Activated CD8-positive, alpha-beta memory T cell treated with anti-CD3 and anti-CD28 coated beads, Interleukin-2, amount 10 ng/mL, durations not matched to agents 7 days and 5 days (primary cell): ENCODE results near the gene POC1A. TPM values are rescaled to one million over a fixed set of nuclear protein-coding genes. Genes with fewer than 3 reads are reported as not detected.

Experiments used
- ATAC-seq: fragments of 150-1000 bp; cut with Tn5 transposase; one replicate; pipeline ENCODE4 v1.10.0; 2021; ENCODE audit warnings: moderate library complexity
- CTCF ChIA-PET: fragments of 350-600 bp; sonication (Branson Sonifier 250); formaldehyde crosslinking; loops from one replicate; lab custom pipeline; 2021; ENCODE audit warnings: antibody characterized with exemption; lab: Charles Lee
- DNase-seq: peaks from one replicate; pipeline ENCODE4 v3.0.0-alpha.2; 2020
- H3K27ac Mint-ChIP-seq: one replicate; pipeline ENCODE4 v1.8.0; 2021; ENCODE audit warnings: mild to moderate bottlenecking, mixed read lengths
- H3K27me3 Mint-ChIP-seq: one replicate; pipeline ENCODE4 v1.8.0; 2021; ENCODE audit warnings: mixed read lengths
- H3K36me3 Mint-ChIP-seq: one replicate; pipeline ENCODE4 v1.8.0; 2021; ENCODE audit warnings: mild to moderate bottlenecking, mixed read lengths
- H3K4me1 Mint-ChIP-seq: one replicate; pipeline ENCODE4 v1.8.0; 2021; ENCODE audit warnings: mixed read lengths
- H3K4me3 Mint-ChIP-seq: one replicate; pipeline ENCODE4 v1.8.0; 2021; ENCODE audit warnings: mild to moderate bottlenecking, moderate library complexity, mixed read lengths
- H3K9me3 Mint-ChIP-seq: one replicate; pipeline ENCODE4 v1.8.0; 2022; ENCODE audit warnings: low read depth, mixed read lengths
- total RNA-seq, 2 experiments: library from RNA; stranded (reverse); gene quantifications; one replicate each; pipeline ENCODE4 v1.2.3, GENCODE V29; 2021

The POC1A gene
- total RNA-seq, 2 experiments from 2014 or later, result 29.3 to 29.5 TPM

DNA sequence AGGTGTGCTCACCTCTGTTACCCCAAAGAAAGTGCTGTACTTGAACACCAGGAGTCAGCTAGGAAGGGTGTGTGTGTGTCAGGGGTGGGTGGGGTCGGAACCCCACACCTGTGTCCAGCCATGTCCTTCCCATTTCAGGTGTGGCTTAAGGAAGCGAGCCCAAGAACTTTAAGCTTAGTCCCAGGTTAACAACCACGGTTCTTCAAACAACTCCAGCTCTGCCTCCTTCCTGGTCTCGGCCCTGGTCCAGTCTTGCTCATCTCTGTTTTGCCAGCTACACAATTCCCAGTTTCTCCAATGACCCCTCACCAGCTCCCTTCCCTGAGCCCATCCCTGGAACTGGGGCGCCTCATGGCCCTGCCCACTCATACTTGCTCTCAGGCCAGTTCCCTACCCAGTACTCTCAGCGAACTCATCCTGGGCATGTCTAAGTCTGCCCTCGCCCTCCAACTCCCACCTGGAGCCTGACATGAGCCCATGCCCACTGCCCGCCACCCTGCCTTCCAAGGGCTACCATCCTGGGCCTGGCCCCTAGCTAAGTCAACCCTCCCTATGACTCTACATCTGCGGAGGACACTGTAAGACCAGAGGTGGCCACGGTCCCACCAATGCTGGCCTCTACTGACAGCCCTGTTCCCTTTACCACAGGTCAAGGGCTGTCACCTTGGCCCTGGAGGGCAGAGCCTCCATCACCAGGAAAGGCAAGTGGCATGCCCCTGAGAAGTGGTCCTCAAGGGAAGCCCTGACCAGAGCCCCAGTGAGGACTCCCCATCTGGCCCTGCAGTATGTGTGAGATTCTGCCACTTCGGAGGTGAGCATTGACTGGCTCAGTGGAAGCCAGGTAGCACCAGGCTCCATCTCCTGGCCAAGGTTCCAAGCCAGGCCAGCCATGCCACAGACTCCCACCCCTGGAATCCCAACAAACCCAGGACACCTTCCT, 9.2 kb downstream of the POC1A start:
- DNase-seq (no peak), ATAC-seq (no peak)
- Mint-ChIP-seq H3K27me3 (no peaks in the 10 kb centered on the region), H3K27ac (no peak overlapping the region), H3K4me3 (no peak overlapping the region), H3K9me3 (no peaks in the 10 kb centered on the region), H3K4me1 (peaks cover 11% of the 10 kb centered on the region), H3K36me3 (peaks cover 23% of the 10 kb centered on the region)
- CTCF ChIA-PET, result interaction anchor here (0.9 to 9.1 kb wide), 11 partner anchors 9 to 201 kb away, joined by 3 to 107 read pairs (median 4); partner anchors contain the start of genes DUSP7, POC1A and RPL29

GRCh38 chr3:52144034-52144795, 10.0 kb downstream of the POC1A start:
- Mint-ChIP-seq H3K27ac (peak overlapping the region; percentile 59), H3K4me1 (peaks cover 11% of the 10 kb centered on the region), H3K27me3 (no peaks in the 10 kb centered on the region), H3K4me3 (no peak overlapping the region), H3K36me3 (peaks cover 19% of the 10 kb centered on the region), H3K9me3 (no peaks in the 10 kb centered on the region)
- peak; percentile 94 for ATAC-seq
- DNase-seq, result peak; percentile 91
- CTCF ChIA-PET, result interaction anchor here (0.9 to 9.1 kb wide), 12 partner anchors 9 to 200 kb away, joined by 3 to 107 read pairs (median 4); partner anchors contain the start of genes DUSP7, POC1A and RPL29

DNA sequence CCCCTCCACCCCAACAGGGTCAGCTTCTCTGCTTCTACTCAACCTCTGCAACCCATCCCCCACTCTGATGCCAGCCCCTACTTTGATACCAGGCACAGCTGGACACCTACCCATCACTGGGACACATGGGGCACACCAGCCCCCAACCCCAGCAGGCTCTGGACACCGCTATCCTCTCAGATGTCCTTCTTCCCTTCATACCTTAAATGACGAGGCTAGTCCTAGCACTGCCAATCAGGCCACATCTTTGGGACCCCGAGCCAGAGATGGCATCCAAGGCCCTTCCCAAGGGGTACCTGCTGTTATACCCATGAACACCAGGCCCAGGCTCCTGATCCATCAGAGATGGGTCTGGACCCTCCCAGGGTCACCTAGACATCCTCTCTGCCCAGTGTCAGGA, 10.6 kb downstream of the POC1A start:
- no peak for DNase-seq
- Mint-ChIP-seq H3K27ac (no peak overlapping the region), H3K9me3 (no peaks in the 10 kb centered on the region), H3K4me1 (peaks cover 11% of the 10 kb centered on the region), H3K36me3 (peaks cover 17% of the 10 kb centered on the region), H3K4me3 (no peak overlapping the region), H3K27me3 (no peaks in the 10 kb centered on the region)
- ATAC-seq, result no peak
- CTCF ChIA-PET, result interaction anchor here (0.8 to 9.1 kb wide), 5 partner anchors 20 to 201 kb away, joined by 3 to 107 read pairs (median 12); partner anchors contain the start of gene PARP3

GRCh38 chr3:52143156-52143555, 11.1 kb downstream of the POC1A start:
- peaks cover 17% of the 10 kb centered on the region for H3K36me3 Mint-ChIP-seq
- no peaks in the 10 kb centered on the region for H3K9me3 Mint-ChIP-seq
- H3K27ac Mint-ChIP-seq, result no peak overlapping the region
- no peaks in the 10 kb centered on the region for H3K27me3 Mint-ChIP-seq
- peaks cover 11% of the 10 kb centered on the region for H3K4me1 Mint-ChIP-seq
- ATAC-seq, result no peak
- no peak for DNase-seq
- no peak overlapping the region for H3K4me3 Mint-ChIP-seq
- CTCF ChIA-PET, result interaction anchor here (0.8 to 9.1 kb wide), 5 partner anchors 20 to 201 kb away, joined by 3 to 107 read pairs (median 12); partner anchors contain the start of gene PARP3

GRCh38 chr3:52141751-52142150, 12.5 kb downstream of the POC1A start:
- peaks cover 11% of the 10 kb centered on the region for H3K4me1 Mint-ChIP-seq
- H3K27me3 Mint-ChIP-seq, result no peaks in the 10 kb centered on the region
- no peak for ATAC-seq
- DNase-seq, result no peak
- CTCF ChIA-PET, result interaction anchor here (1.0 to 9.1 kb wide), 3 partner anchors 85 to 138 kb away, joined by 3 to 107 read pairs (median 5); partner anchors contain the start of gene DUSP7
- peaks cover 16% of the 10 kb centered on the region for H3K36me3 Mint-ChIP-seq
- no peaks in the 10 kb centered on the region for H3K9me3 Mint-ChIP-seq
- H3K27ac Mint-ChIP-seq, result no peak overlapping the region
- no peak overlapping the region for H3K4me3 Mint-ChIP-seq

DNA sequence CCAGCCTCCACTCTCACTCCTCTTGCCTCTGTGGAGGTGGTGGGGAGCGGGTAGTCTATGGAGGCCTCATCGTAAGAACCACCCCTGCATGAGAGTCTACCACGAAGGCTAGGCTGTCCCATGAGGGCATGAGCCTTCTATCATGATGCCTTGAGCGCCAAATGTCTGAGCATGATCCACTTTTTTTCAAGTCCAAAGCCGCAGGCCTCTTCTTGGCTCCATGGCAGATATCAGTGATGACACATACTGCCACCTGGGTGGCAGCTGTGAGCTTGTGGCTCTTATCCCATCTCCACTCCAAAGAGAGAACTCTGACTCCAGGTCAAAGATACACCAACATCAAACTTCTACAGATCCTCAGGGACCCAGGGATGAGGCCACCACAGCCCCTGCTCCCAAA, 13.5 kb downstream of the POC1A start:
- DNase-seq (no peak), ATAC-seq (no peak)
- H3K9me3 Mint-ChIP-seq, result no peaks in the 10 kb centered on the region
- H3K4me3 Mint-ChIP-seq, result no peak overlapping the region
- H3K27ac Mint-ChIP-seq, result no peak overlapping the region
- peaks cover 11% of the 10 kb centered on the region for H3K36me3 Mint-ChIP-seq
- H3K4me1 Mint-ChIP-seq, result peaks cover 11% of the 10 kb centered on the region
- H3K27me3 Mint-ChIP-seq, result no peaks in the 10 kb centered on the region
- CTCF ChIA-PET, result interaction anchor here (0.7 to 9.1 kb wide), 4 partner anchors 14 to 199 kb away, joined by 3 to 107 read pairs (median 4); partner anchors contain the start of gene RRP9

- DNase-seq, result no peak
- peaks cover 11% of the 10 kb centered on the region for H3K36me3 Mint-ChIP-seq
- H3K27me3 Mint-ChIP-seq, result no peaks in the 10 kb centered on the region
- CTCF ChIA-PET, result interaction anchor here (0.7 to 9.1 kb wide), 3 partner anchors 15 to 198 kb away, joined by 3 to 107 read pairs (median 3); partner anchors contain the start of gene RRP9
- peaks cover 11% of the 10 kb centered on the region for H3K4me1 Mint-ChIP-seq
- no peak for ATAC-seq
- H3K27ac Mint-ChIP-seq, result no peak overlapping the region
- no peaks in the 10 kb centered on the region for H3K9me3 Mint-ChIP-seq
- H3K4me3 Mint-ChIP-seq, result no peak overlapping the region
Measured at GRCh38 chr3:52140000-52140399, 14.2 kb downstream of the POC1A start.

DNA sequence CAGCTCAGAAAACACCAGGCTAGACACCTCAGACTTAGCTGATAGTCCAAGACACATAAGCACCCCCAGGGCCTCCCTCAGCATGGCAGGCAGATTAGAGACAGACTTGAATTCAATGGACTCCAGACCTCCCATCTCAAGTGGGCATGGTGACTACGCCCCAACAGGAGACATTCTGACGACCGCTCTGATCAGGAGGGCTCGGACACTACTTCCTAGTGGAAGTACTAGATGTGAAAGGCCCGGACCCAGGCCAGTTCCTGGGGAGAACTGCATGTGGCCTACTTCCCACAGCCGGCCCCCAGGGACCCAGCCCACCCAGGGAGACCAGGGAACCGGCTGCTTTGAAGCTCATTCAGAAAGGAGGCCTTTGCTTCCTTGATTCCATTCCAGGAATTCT, 16.9 kb downstream of the POC1A start:
- no peak overlapping the region for H3K27ac Mint-ChIP-seq
- H3K36me3 Mint-ChIP-seq, result no peaks in the 10 kb centered on the region
- no peaks in the 10 kb centered on the region for H3K27me3 Mint-ChIP-seq
- CTCF ChIA-PET, result interaction anchor here (0.6 to 1.2 kb wide), 2 partner anchors 10 to 994 kb away, joined by 3 read pairs; no protein-coding TSS in a partner anchor
- H3K9me3 Mint-ChIP-seq, result no peaks in the 10 kb centered on the region
- DNase-seq (no peak), ATAC-seq (no peak)
- no peak overlapping the region for H3K4me3 Mint-ChIP-seq
- H3K4me1 Mint-ChIP-seq, result peaks cover 9% of the 10 kb centered on the region

- DNase-seq (no peak), ATAC-seq (no peak)
- Mint-ChIP-seq H3K36me3 (no peaks in the 10 kb centered on the region), H3K9me3 (no peaks in the 10 kb centered on the region), H3K4me1 (peaks cover 14% of the 10 kb centered on the region), H3K4me3 (no peak overlapping the region), H3K27ac (no peak overlapping the region), H3K27me3 (no peaks in the 10 kb centered on the region)
- CTCF ChIA-PET, result interaction anchor here (0.6 to 2.2 kb wide), 2 partner anchors 8 to 995 kb away, joined by 3 to 8 read pairs; no protein-coding TSS in a partner anchor
Measured at GRCh38 chr3:52136513-52136912, 17.7 kb downstream of the POC1A start.

GRCh38 chr3:52135332-52135731, 18.9 kb downstream of the POC1A start:
- Mint-ChIP-seq H3K27ac (no peak overlapping the region), H3K4me3 (no peak overlapping the region), H3K27me3 (no peaks in the 10 kb centered on the region), H3K4me1 (peaks cover 18% of the 10 kb centered on the region), H3K36me3 (no peaks in the 10 kb centered on the region), H3K9me3 (no peaks in the 10 kb centered on the region)
- CTCF ChIA-PET, result interaction anchor here (0.9 to 2.3 kb wide), 5 partner anchors 9 to 134 kb away, joined by 4 to 11 read pairs (median 6); no protein-coding TSS in a partner anchor
- no peak for ATAC-seq
- DNase-seq, result no peak

GRCh38 chr3:52134761-52135160, 19.5 kb downstream of the POC1A start:
- Mint-ChIP-seq H3K4me3 (no peak overlapping the region), H3K27ac (no peak overlapping the region), H3K36me3 (no peaks in the 10 kb centered on the region), H3K27me3 (no peaks in the 10 kb centered on the region), H3K4me1 (peaks cover 18% of the 10 kb centered on the region), H3K9me3 (no peaks in the 10 kb centered on the region)
- ATAC-seq (no peak), DNase-seq (no peak)
- CTCF ChIA-PET, result interaction anchor here (0.9 to 2.3 kb wide), 5 partner anchors 10 to 133 kb away, joined by 4 to 11 read pairs (median 6); no protein-coding TSS in a partner anchor

DNA sequence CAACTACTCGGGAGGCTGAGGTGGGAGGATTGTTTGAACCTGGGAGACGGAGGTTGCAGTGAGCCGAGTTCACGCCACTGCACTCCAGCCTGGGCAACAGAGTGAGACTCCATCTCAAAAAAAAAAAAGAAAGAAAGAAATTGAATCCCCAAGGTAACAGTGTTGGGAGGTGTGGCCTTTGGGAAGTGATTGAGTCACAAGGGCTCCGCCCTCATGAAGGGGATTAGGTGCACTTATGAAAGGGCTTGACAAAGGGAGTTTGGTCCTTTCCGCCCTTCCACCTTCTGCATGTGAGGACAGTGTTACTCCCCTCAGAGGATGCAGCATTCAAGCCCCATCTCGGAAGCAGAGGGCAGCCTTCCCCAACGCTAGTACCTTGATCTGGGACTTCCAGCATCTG, 21.3 kb downstream of the POC1A start:
- Mint-ChIP-seq H3K36me3 (peaks cover 1% of the 10 kb centered on the region), H3K4me3 (no peak overlapping the region), H3K9me3 (no peaks in the 10 kb centered on the region), H3K27ac (no peak overlapping the region), H3K4me1 (peaks cover 18% of the 10 kb centered on the region), H3K27me3 (no peaks in the 10 kb centered on the region)
- ATAC-seq, result no peak
- CTCF ChIA-PET, result no interaction called here
- no peak for DNase-seq
